Measurements from ENCODE around the gene CDH26. TPM values are rescaled to one million over a fixed set of nuclear protein-coding genes. Genes with fewer than 3 reads are reported as not detected.

CDH26 gene
- total and polyA plus RNA-seq, 2 experiments from 2014 or later, result 2.0 TPM

DNA sequence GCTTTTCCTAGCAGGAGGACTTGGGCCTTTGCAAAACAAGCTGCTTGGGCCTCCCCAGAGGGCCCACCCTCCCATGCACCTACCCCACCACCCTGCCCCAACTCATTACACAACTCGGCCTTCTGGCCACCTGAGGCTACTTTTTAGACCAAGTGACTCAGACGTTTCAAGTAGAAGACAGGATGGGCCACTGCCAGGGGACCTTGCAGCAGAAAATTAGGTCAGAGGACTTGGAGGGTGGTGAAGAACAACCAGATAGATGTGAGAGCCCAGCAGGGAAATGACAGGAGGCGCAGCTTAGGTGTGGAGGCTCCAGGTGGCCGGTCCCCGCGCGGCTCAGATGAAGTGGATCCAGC, 19.5 kb upstream of the CDH26 start (continued):
- TF ChIP-seq REST (IDR thresholded peaks at IDR 0.05; ENCODE audit: unreplicated experiment) (no peak), ETS1 (IDR thresholded peaks at IDR 0.05) (no peak), STAT1 (IDR thresholded peaks at IDR 0.05; ENCODE audit: unreplicated experiment) (no peak), JUNB (IDR thresholded peaks at IDR 0.05; ENCODE audit: unreplicated experiment) (no peak), ZNF331 (CRISPR knock-in tag; IDR thresholded peaks at IDR 0.05; ENCODE audit: low read depth) (no peak), NANOG (IDR thresholded peaks at IDR 0.05; ENCODE audit: borderline replicate concordance) (no peak), ZNF114 (CRISPR knock-in tag; IDR thresholded peaks at IDR 0.05) (no peak)

- H3K79me2 ChIP-seq (replicated peaks; ENCODE audit: insufficient read depth), result peaks cover 12% of the 10 kb centered on the region; the same call in 1 of the 2 replicates
- H3K4me1 ChIP-seq (ENCODE audit: insufficient read depth), result peaks cover 8% of the 10 kb centered on the region
- H3K4me2 ChIP-seq, result peak overlapping the region; percentile 86
- H3K4me1 Mint-ChIP-seq, result peaks cover 9% of the 10 kb centered on the region
- no peaks in the 10 kb centered on the region for H3F3A ChIP-seq (replicated peaks; ENCODE audit: low read depth)
- peak overlapping the region; percentile 74 for H3K4me3 ChIP-seq
- peak overlapping the region; percentile 89 for H2AFZ ChIP-seq
- ATAC-seq (peak; percentile 42), DNase-seq (ENCODE audit: low spot score) (peak; percentile 69)
- no peak overlapping the region for H3K27ac Mint-ChIP-seq
- no peaks in the 10 kb centered on the region for H3K9me2 ChIP-seq (ENCODE audit: insufficient read depth)
- H3K4me3 Mint-ChIP-seq, result peak overlapping the region; percentile 92; the same call in 2 of the 3 replicates
- peaks cover 32% of the 10 kb centered on the region for H3K27me3 Mint-ChIP-seq (ENCODE audit: insufficient read depth, low read depth, poor library complexity)
- H3K9me3 Mint-ChIP-seq, result peaks cover 12% of the 10 kb centered on the region
- H4K20me1 ChIP-seq (replicated peaks; ENCODE audit: insufficient read depth), result peaks cover 11% of the 10 kb centered on the region; the same call in 1 of the 2 replicates
- H3K36me3 Mint-ChIP-seq (ENCODE audit: low read depth), result peaks cover 16% of the 10 kb centered on the region
- peaks cover 51% of the 10 kb centered on the region for H3K27me3 ChIP-seq (ENCODE audit: insufficient read depth)
- peaks cover 16% of the 10 kb centered on the region; the same call in 1 of the 2 replicates for H3K36me3 ChIP-seq (ENCODE audit: insufficient read depth)
- no peak overlapping the region for H3K27ac ChIP-seq (ENCODE audit: low read depth)
- TF ChIP-seq ZNF114 (CRISPR knock-in tag; IDR thresholded peaks at IDR 0.05) (no peak), CREB1 (CRISPR knock-in tag; IDR thresholded peaks at IDR 0.05; ENCODE audit: low read depth) (no peak), REST (IDR thresholded peaks at IDR 0.05; ENCODE audit: unreplicated experiment) (no peak), ETS1 (IDR thresholded peaks at IDR 0.05) (no peak), EZH2phosphoT487 (IDR thresholded peaks at IDR 0.05; ENCODE audit: unreplicated experiment) (no peak), JUNB (IDR thresholded peaks at IDR 0.05; ENCODE audit: unreplicated experiment) (no peak), NANOG (IDR thresholded peaks at IDR 0.05; ENCODE audit: borderline replicate concordance) (no peak), STAT1 (IDR thresholded peaks at IDR 0.05; ENCODE audit: unreplicated experiment) (no peak), EZH2 (IDR thresholded peaks at IDR 0.05; ENCODE audit: low read depth, unreplicated experiment) (no peak), POLR2AphosphoS5 (IDR thresholded peaks at IDR 0.05; ENCODE audit: low read depth) (no peak), ZNF331 (CRISPR knock-in tag; IDR thresholded peaks at IDR 0.05; ENCODE audit: low read depth) (no peak)
- TF ChIP-seq, protein P1, sequence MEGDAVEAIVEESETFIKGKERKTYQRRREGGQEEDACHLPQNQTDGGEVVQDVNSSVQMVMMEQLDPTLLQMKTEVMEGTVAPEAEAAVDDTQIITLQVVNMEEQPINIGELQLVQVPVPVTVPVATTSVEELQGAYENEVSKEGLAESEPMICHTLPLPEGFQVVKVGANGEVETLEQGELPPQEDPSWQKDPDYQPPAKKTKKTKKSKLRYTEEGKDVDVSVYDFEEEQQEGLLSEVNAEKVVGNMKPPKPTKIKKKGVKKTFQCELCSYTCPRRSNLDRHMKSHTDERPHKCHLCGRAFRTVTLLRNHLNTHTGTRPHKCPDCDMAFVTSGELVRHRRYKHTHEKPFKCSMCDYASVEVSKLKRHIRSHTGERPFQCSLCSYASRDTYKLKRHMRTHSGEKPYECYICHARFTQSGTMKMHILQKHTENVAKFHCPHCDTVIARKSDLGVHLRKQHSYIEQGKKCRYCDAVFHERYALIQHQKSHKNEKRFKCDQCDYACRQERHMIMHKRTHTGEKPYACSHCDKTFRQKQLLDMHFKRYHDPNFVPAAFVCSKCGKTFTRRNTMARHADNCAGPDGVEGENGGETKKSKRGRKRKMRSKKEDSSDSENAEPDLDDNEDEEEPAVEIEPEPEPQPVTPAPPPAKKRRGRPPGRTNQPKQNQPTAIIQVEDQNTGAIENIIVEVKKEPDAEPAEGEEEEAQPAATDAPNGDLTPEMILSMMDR (conservative IDR thresholded peaks at IDR 0.05; ENCODE audit: low read depth in 2 of 2), result no peak
Measured at GRCh38 chr20:59939052-59939878, 19.0 kb upstream of the CDH26 start.
